ENCODE data around the gene IL17RC. TPM values are rescaled to one million over a fixed set of nuclear protein-coding genes. Genes with fewer than 3 reads are reported as not detected.

The IL17RC gene
- total RNA-seq, 1 donor from 2014 or later, result 39.6 TPM

DNA sequence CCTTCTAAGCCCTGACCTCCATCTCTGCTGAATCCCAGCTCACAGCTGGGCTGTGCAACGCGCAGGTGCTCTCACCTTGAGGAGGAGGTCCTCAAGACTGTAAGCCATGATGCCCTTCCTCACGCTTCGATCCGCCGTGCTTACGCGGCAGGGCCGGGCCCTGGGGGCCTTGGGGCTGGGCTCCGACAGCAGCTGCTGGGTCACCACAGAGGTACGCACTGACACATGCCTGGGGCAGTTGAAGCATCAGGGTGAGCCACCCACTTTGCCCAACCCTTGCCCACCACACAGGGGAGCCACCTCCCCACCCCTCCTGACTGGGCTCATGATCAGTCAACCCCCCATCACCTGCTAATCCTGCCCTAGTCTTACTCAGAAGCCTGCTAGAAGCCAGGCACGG, 39.9 kb upstream of the IL17RC start:
- no peak overlapping the region for H3K4me3 ChIP-seq (ENCODE audit: low read depth, low read length)
- no peaks in the 10 kb centered on the region for H3K27me3 ChIP-seq (ENCODE audit: control insufficient read depth, insufficient read depth, low read length)
- DNase-seq (ENCODE audit: low read depth), result no peak
- TF ChIP-seq, protein P1, sequence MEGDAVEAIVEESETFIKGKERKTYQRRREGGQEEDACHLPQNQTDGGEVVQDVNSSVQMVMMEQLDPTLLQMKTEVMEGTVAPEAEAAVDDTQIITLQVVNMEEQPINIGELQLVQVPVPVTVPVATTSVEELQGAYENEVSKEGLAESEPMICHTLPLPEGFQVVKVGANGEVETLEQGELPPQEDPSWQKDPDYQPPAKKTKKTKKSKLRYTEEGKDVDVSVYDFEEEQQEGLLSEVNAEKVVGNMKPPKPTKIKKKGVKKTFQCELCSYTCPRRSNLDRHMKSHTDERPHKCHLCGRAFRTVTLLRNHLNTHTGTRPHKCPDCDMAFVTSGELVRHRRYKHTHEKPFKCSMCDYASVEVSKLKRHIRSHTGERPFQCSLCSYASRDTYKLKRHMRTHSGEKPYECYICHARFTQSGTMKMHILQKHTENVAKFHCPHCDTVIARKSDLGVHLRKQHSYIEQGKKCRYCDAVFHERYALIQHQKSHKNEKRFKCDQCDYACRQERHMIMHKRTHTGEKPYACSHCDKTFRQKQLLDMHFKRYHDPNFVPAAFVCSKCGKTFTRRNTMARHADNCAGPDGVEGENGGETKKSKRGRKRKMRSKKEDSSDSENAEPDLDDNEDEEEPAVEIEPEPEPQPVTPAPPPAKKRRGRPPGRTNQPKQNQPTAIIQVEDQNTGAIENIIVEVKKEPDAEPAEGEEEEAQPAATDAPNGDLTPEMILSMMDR (IDR thresholded peaks at IDR 0.05; ENCODE audit: insufficient read depth, low read length, poor library complexity, severe bottlenecking), result no peak
- no peaks in the 10 kb centered on the region for H3K36me3 ChIP-seq (ENCODE audit: control insufficient read depth, insufficient read depth, low read length)

DNA sequence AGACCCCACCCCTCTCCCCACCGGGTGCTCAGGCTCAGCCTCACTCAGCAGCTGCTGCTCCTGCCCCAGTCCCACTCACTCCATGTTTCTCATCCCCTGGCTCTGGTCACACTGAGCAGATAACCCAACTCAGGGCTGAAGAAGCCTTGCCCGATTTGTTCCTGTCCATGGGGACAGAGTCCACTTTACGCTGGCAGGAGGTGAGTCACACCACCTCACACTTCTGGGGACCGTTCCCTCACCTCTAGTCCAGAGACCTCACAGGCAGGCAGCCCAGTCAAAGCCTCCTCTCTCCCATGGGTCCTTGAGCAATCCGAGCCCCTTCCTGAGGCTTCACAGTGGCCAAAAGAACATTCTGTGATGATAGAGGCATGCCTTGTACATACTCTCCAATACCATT, 38.2 kb upstream of the IL17RC start:
- Histone ChIP-seq H3K36me3 (ENCODE audit: control insufficient read depth, insufficient read depth, low read length) (no peaks in the 10 kb centered on the region), H3K4me3 (ENCODE audit: low read depth, low read length) (no peak overlapping the region), H3K27me3 (ENCODE audit: control insufficient read depth, insufficient read depth, low read length) (no peaks in the 10 kb centered on the region)
- TF ChIP-seq, protein P1 (IDR thresholded peaks at IDR 0.05; ENCODE audit: insufficient read depth, low read length, poor library complexity, severe bottlenecking), result no peak
- DNase-seq (ENCODE audit: low read depth), result no peak

DNA sequence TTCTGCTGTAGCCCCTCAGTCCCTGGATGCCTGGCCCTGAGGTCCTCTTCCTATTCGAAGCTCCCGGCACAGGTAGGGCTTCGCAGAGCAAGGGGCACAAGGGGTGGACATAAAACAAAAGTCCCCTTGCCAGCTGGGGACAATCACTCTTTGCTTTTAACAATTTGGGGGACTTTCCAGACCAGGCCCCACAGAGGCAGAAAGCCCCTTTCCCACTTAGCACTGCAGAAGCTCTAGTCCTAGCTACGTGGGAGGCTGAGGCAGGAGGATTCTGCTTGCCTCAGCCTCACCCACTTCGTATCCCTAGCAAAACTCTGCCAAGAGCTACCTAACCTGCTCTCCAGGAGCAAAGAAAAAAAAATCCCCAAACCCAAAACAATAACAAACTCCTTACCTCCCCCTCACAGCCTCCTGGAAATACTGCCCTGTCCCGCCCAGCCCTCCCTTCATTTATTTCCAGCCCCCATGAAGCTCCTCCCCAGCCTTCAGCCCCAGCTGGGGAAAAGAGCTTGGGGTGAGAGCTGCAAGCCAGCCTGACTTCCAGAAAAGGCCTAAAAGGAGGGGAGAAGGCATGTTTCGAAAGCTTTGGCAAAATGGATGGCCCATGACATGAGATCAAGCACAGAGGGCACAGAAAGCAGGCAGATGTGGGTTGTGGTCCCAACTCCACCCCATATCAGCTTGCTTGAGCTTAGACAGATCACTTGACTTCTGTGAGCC, 36.9 kb upstream of the IL17RC start, which contains the start of gene CIDEC:
Gene CIDEC (minus strand): TSS at position 424 of the 720 bp plus-strand sequence. CDS start 1,767 bp downstream, outside the sequence.
- TF ChIP-seq, protein P1 (IDR thresholded peaks at IDR 0.05; ENCODE audit: insufficient read depth, low read length, poor library complexity, severe bottlenecking), result no peak
- no peaks in the 10 kb centered on the region for H3K36me3 ChIP-seq (ENCODE audit: control insufficient read depth, insufficient read depth, low read length)
- DNase-seq (ENCODE audit: low read depth), result no peak
- H3K4me3 ChIP-seq (ENCODE audit: low read depth, low read length), result no peak within 1 kb of the TSS
- no peaks in the 10 kb centered on the region for H3K27me3 ChIP-seq (ENCODE audit: control insufficient read depth, insufficient read depth, low read length)

DNA sequence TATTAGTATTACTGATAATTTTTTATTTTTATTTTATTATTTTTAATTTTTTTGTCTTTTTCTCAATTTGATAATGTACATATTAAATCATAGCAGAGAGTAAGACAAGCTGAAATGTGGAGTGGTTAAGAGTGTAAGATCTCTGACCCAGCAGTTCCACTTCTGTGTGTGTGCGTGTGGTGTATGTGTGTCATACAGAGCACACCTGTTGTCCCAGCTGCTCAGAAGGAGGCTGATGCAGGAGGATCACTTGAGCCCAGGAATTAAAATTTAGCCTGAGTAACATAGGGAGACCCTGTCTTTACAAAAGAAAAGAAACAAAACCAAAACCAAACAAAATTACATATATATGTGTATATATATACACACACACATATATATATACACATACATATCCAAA, 35.5 kb upstream of the IL17RC start:
- no peak for DNase-seq (ENCODE audit: low read depth)
- H3K36me3 ChIP-seq (ENCODE audit: control insufficient read depth, insufficient read depth, low read length), result no peaks in the 10 kb centered on the region
- no peak overlapping the region for H3K4me3 ChIP-seq (ENCODE audit: low read depth, low read length)
- TF ChIP-seq, protein P1 (IDR thresholded peaks at IDR 0.05; ENCODE audit: insufficient read depth, low read length, poor library complexity, severe bottlenecking), result no peak
- H3K27me3 ChIP-seq (ENCODE audit: control insufficient read depth, insufficient read depth, low read length), result no peaks in the 10 kb centered on the region

DNA sequence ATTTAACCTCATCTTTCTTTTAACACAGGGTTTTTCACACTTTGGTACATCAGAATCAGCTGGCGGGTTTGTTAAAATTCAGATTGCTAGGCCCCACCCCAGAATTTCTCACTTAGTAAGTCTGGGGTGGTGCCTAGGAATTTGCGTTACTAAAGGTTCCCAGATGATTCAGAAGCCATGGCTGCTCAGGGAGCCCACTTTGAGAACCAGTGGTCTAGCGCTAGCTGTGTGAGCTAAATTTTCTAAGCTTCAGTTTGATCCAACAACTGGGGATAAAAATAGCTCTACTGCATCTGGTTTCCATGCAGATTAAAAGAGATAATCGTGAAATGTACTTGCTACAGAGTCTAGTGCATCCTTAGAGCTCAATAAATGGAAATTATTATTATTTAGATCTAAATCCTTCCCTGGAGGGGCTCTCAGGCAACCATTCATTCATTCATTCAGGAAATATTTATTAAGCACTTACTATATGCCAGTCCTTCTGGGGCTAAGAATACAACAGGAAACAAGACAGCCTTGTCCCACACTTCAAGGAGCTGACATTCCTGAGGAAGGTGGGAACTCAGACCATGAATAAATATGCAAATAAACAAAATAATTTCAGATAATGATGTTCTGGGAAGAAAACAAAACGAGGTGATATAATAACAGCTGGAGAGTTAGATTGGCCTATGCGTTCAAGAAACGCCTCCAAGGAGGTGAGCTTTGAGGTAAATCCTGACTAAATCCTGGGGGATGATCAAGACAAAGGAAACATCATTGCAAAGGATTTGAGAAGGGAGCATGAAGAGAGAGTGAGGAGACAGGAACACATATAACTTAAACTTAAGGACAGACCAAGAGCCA, 33.0 kb upstream of the IL17RC start:
- TF ChIP-seq, protein P1 (IDR thresholded peaks at IDR 0.05; ENCODE audit: insufficient read depth, low read length, poor library complexity, severe bottlenecking), result no peak
- Histone ChIP-seq H3K36me3 (ENCODE audit: control insufficient read depth, insufficient read depth, low read length) (no peaks in the 10 kb centered on the region), H3K4me3 (ENCODE audit: low read depth, low read length) (no peak overlapping the region), H3K27me3 (ENCODE audit: control insufficient read depth, insufficient read depth, low read length) (no peaks in the 10 kb centered on the region)
- no peak for DNase-seq (ENCODE audit: low read depth)
